Neuron (in vitro differentiated cells): ENCODE results near the gene TNFRSF19.

Experiments
- H2AFZ ChIP-seq: one replicate; pipeline ENCODE4 v1.6.1; 2013; ENCODE audit warnings: low read depth, mild to moderate bottlenecking, inconsistent platforms, low read length, moderate library complexity
- H3K27me3 ChIP-seq: one replicate; pipeline ENCODE4 v1.6.1; 2013; ENCODE audit warnings: low read length; ENCODE audit not compliant: insufficient read depth
- H3K36me3 ChIP-seq: one replicate; pipeline ENCODE4 v1.6.1; 2013; ENCODE audit warnings: low read length; ENCODE audit not compliant: insufficient read depth
- H3K4me1 ChIP-seq: one replicate; pipeline ENCODE4 v1.6.1; 2013; ENCODE audit warnings: low read length; ENCODE audit not compliant: insufficient read depth
- H3K4me3 ChIP-seq: 2 replicates; pipeline ENCODE4 v1.5.1; 2013; ENCODE audit warnings: mild to moderate bottlenecking, low read length, moderate library complexity
- H3K9me3 ChIP-seq: one replicate; pipeline ENCODE4 v1.6.1; 2013; ENCODE audit warnings: low read length

TNFRSF19 gene

GRCh38 chr13:23680845-23681669 lies 110.8 kb downstream of the TNFRSF19 start:
- Histone ChIP-seq H3K27me3 (no peaks in the 10 kb centered on the region), H3K4me3 (no peak overlapping the region), H3K9me3 (peaks cover 2% of the 10 kb centered on the region), H2AFZ (peak overlapping the region; percentile 57), H3K4me1 (no peaks in the 10 kb centered on the region), H3K36me3 (no peaks in the 10 kb centered on the region)

- Histone ChIP-seq H3K27me3 (no peaks in the 10 kb centered on the region), H3K36me3 (no peaks in the 10 kb centered on the region), H3K4me1 (no peaks in the 10 kb centered on the region), H2AFZ (no peak overlapping the region), H3K9me3 (peaks cover 1% of the 10 kb centered on the region), H3K4me3 (no peak overlapping the region)
Measured at GRCh38 chr13:23683084-23683483, 112.9 kb downstream of the TNFRSF19 start.

GRCh38 chr13:23684647-23685046 lies 114.4 kb downstream of the TNFRSF19 start:
- Histone ChIP-seq H3K27me3 (no peaks in the 10 kb centered on the region), H3K9me3 (no peaks in the 10 kb centered on the region), H3K36me3 (no peaks in the 10 kb centered on the region), H2AFZ (no peak overlapping the region), H3K4me3 (no peak overlapping the region), H3K4me1 (no peaks in the 10 kb centered on the region)

DNA sequence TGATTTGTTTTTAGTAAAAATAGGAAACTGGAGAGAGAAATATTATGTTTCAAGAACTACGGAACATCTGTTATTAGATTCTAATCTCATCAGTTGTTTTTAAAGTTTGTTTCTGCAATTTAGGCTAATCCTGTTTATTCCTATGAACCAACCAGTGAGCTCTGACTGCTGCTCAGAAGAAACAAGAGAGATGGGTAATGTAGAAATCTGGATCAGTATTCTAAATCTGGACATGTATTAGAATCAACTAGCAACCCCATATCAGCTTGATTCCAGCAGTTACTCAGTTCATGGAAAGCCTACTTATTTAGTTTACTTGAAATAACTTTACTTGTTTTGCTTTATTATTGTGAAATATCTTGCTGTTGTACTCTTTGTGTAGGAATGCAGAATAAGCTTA lies 115.2 kb downstream of the TNFRSF19 start:
- Histone ChIP-seq H3K4me1 (no peaks in the 10 kb centered on the region), H3K9me3 (no peaks in the 10 kb centered on the region), H3K27me3 (no peaks in the 10 kb centered on the region), H3K4me3 (no peak overlapping the region), H3K36me3 (no peaks in the 10 kb centered on the region), H2AFZ (no peak overlapping the region)

GRCh38 chr13:23686948-23687347 lies 116.7 kb downstream of the TNFRSF19 start:
- Histone ChIP-seq H3K9me3 (no peaks in the 10 kb centered on the region), H3K36me3 (no peaks in the 10 kb centered on the region), H3K27me3 (no peaks in the 10 kb centered on the region), H3K4me1 (no peaks in the 10 kb centered on the region), H3K4me3 (no peak overlapping the region), H2AFZ (no peak overlapping the region)

- H3K36me3 ChIP-seq: no peaks in the 10 kb centered on the region
- H3K27me3 ChIP-seq: no peaks in the 10 kb centered on the region
- H3K4me1 ChIP-seq: no peaks in the 10 kb centered on the region
- H3K9me3 ChIP-seq: no peaks in the 10 kb centered on the region
- no peak overlapping the region for H2AFZ ChIP-seq
- H3K4me3 ChIP-seq: no peak overlapping the region
Measured at GRCh38 chr13:23687614-23688013, 117.4 kb downstream of the TNFRSF19 start.

DNA sequence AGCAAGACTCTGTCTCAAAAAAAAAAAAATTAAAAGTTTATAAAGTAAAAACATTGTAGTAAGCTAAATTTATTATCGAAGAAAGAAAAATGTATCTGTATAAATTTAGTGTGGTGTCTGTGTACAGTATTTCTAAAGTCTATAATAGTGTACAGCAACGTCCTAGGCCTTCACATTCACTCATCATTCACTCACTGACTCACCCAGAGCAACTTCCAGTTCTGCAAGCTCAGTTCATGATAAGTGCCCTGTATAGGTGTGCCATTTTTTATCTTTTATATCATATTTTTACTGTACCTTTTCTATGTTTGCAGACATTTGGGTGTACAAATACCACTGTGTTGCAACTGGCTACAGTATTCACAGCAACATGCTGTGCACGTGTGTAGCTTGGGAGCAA lies 118.1 kb downstream of the TNFRSF19 start:
- H3K36me3 ChIP-seq: no peaks in the 10 kb centered on the region
- H3K27me3 ChIP-seq: no peaks in the 10 kb centered on the region
- no peaks in the 10 kb centered on the region for H3K9me3 ChIP-seq
- H2AFZ ChIP-seq: no peak overlapping the region
- no peaks in the 10 kb centered on the region for H3K4me1 ChIP-seq
- H3K4me3 ChIP-seq: no peak overlapping the region

- Histone ChIP-seq H2AFZ (no peak overlapping the region), H3K36me3 (no peaks in the 10 kb centered on the region), H3K4me1 (no peaks in the 10 kb centered on the region), H3K27me3 (no peaks in the 10 kb centered on the region), H3K4me3 (no peak overlapping the region), H3K9me3 (no peaks in the 10 kb centered on the region)
Measured at GRCh38 chr13:23690668-23691067, 120.5 kb downstream of the TNFRSF19 start.

DNA sequence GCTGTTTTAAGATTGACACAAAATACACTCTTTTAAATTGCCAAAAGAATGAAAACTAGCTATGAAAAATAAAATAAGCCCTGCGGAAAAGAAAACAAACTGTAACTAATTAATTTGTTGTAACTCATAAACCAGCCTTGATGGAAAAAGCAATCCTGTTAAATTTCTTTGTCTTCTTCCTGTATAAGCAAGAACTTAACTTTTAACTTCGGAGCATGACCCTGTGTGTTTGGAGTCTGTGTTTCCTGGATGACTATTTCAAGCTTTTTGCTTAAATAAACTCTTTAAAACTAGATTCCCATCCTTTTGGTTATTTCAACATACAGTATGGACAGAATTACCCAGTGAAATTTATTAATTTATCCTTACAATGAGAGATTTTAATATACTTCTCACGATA lies 122.6 kb downstream of the TNFRSF19 start:
- H2AFZ ChIP-seq: no peak overlapping the region

GRCh38 chr13:23695196-23695595 lies 125.0 kb downstream of the TNFRSF19 start:
- Histone ChIP-seq H3K4me3 (no peak overlapping the region), H3K4me1 (no peaks in the 10 kb centered on the region), H3K9me3 (no peaks in the 10 kb centered on the region), H2AFZ (no peak overlapping the region), H3K27me3 (no peaks in the 10 kb centered on the region), H3K36me3 (no peaks in the 10 kb centered on the region)

More for the DNA sequence above, 122.6 kb downstream of the TNFRSF19 start:
- Histone ChIP-seq H3K4me1 (no peaks in the 10 kb centered on the region), H3K9me3 (no peaks in the 10 kb centered on the region), H3K4me3 (no peak overlapping the region), H3K27me3 (no peaks in the 10 kb centered on the region), H3K36me3 (no peaks in the 10 kb centered on the region)

DNA sequence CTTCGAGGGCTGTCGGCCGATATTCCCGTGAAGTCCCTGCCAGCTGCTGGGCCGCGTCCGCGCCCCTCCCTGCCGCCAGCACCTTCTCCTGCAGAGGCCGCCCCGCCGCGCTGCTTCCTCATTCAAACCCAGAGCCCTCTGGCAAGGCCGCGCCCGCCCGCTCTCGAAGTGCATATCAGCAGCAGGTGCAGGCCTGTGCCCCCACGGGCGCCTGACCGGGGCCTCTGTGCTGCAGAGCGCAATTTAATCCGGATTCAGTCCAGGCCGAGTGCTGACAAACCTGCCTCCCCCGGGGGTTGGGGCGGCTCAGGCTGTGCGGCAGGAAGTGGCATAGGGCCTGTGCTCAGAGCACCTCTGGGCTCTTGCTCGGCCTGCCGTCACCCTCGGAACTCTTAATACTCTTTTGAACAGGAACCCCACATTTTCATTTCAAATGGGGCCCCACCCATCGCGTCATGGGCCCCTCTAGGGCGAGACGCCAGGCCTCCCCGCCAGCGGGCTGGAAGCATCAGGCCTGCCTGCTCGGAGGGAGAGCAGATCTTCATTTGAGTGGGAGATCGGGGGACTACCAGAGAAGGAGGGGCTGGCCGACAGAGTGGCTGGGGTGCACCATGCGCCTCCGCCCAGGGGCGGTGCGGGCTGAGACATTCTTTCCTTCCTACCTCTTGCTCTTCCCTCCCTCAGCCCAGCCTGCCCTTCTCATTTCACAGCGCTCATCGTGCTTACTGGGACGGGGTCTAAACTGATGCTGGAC lies 125.7 kb downstream of the TNFRSF19 start:
- H2AFZ ChIP-seq: no peak overlapping the region
- no peaks in the 10 kb centered on the region for H3K4me1 ChIP-seq
- H3K9me3 ChIP-seq: no peaks in the 10 kb centered on the region
- no peak overlapping the region for H3K4me3 ChIP-seq
- no peaks in the 10 kb centered on the region for H3K27me3 ChIP-seq
- H3K36me3 ChIP-seq: no peaks in the 10 kb centered on the region

DNA sequence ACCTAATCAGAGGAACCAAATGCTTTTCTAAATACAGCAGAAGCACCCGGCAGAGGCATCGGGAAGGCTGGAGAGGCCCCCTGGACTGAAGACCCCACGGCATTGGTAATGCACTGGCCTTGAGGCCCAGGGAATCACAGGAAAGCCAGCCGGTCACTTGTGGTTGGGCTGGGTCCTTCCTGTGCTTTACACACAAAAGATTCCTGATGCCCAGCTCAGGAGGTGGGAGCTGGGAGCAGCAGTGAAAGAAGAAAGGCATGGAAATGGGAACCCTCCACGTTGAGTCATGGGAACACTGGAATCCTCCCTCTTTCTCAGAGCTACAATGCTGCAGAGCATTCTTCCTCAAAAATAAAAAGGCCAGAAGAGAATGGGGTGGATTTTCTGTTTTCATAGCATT lies 126.4 kb downstream of the TNFRSF19 start:
- Histone ChIP-seq H3K4me1 (no peaks in the 10 kb centered on the region), H3K9me3 (no peaks in the 10 kb centered on the region), H3K4me3 (no peak overlapping the region), H3K36me3 (no peaks in the 10 kb centered on the region), H2AFZ (no peak overlapping the region), H3K27me3 (no peaks in the 10 kb centered on the region)

DNA sequence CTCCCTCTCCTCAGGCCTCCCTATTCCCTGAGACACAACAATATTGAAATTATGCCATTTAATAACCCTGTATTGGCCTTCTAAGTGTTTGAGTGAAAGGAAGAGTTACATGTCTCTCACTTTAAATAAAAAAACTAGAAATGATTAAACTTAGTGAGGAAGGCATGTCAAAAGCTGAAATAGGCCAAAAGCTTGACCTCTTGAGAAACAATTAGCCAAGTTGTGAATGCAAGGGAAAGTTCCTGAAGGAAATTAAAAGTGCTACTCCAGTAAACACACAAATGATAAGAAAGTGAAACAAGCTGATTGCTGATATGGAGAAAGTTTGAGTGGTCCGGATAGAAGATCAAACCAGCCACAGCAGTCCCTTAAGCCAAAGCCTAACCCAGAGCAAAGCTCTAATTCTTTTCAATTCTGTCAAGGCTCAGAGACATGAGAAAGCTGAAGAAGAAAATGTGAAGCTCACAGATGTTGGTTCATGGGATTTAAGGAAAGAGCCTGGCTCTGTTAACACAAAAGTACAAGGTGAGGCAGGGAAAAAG lies 127.6 kb downstream of the TNFRSF19 start:
- Histone ChIP-seq H3K4me1 (no peaks in the 10 kb centered on the region), H3K9me3 (no peaks in the 10 kb centered on the region), H2AFZ (no peak overlapping the region), H3K36me3 (no peaks in the 10 kb centered on the region), H3K27me3 (no peaks in the 10 kb centered on the region), H3K4me3 (no peak overlapping the region)
